HG03139 (cell line): ENCODE measurements around the gene CAPN15.
"Not testable (repeated sequence)": the region's sequence is repeated elsewhere in the genome, so short reads cannot be mapped to it uniquely, and the experiment has no call there.

Experiments used
- ATAC-seq: cut with Tn5 transposase; IDR thresholded peaks from one replicate; pipeline ENCODE4 v1.9.1; 2021; ENCODE audit not compliant: unreplicated experiment

Gene CAPN15

GRCh38 chr16:589658-590187 lies 62.2 kb downstream of the CAPN15 start, which contains the start of gene RAB40C:
Gene RAB40C (plus strand): TSS chr16:590066. CDS start chr16:590292, 226 bp downstream.
- ATAC-seq, result peak; percentile 64

DNA sequence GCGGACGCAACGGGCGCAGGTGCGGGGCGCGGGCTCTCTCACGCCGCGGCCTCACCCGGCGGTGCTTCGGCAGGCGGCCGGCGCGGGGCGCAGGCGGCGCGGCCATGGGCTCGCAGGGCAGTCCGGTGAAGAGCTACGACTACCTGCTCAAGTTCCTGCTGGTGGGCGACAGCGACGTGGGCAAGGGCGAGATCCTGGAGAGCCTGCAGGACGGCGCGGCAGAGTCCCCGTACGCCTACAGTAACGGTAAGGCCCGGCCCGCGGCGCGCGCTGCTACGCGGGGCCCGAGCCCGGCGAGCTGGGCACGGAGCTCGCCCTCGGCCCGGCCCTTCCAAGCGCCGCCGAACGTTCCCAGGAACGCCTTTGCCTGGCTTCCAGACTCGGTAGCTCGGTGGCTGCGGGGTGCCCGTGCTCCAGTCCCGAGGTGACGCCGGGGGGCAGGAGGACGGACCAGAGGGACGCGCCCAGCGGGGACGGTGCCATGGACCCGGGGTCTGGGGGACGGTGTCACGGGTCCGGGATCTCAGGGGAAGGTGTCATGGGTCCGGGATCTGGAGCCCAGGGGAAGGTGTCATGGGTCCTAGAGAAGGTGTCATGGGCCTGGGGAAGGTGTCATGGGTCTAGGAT lies 62.8 kb downstream of the CAPN15 start:
- ATAC-seq, result no peak

- no peak for ATAC-seq
Measured at GRCh38 chr16:590815-591200, 63.3 kb downstream of the CAPN15 start.

GRCh38 chr16:591231-591630 lies 63.7 kb downstream of the CAPN15 start:
- ATAC-seq, result no peak

DNA sequence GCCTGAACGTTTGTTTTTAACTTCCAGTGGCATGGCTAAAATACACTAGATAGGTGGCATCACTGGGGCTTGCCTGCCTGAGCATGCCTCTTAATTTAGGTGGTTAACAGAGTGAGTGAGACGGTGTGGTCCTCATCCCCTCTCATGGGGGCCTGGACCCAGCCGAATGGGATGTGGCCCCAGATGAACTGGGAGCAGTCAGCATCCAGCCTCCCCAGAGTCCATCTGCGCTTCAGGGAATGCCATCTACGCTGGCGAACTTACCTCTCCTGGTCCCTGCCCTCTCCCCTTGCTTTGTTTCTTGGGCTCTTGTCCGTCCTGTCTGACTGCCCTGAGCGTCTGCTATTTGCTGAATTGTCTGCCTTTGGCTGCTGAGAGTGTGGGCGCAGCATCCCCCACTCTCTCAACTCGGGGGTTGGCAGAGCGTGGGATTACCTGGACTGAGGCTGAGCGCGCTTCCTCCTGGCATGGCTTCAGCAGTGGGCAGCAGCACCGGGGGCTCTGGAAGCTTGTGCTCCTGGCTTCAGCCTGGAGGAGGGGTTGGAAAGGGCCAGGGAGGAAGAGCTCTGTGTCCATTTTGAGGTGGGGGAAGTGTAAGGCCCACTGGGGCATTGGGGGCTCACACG lies 64.5 kb downstream of the CAPN15 start:
- ATAC-seq, result no peak

DNA sequence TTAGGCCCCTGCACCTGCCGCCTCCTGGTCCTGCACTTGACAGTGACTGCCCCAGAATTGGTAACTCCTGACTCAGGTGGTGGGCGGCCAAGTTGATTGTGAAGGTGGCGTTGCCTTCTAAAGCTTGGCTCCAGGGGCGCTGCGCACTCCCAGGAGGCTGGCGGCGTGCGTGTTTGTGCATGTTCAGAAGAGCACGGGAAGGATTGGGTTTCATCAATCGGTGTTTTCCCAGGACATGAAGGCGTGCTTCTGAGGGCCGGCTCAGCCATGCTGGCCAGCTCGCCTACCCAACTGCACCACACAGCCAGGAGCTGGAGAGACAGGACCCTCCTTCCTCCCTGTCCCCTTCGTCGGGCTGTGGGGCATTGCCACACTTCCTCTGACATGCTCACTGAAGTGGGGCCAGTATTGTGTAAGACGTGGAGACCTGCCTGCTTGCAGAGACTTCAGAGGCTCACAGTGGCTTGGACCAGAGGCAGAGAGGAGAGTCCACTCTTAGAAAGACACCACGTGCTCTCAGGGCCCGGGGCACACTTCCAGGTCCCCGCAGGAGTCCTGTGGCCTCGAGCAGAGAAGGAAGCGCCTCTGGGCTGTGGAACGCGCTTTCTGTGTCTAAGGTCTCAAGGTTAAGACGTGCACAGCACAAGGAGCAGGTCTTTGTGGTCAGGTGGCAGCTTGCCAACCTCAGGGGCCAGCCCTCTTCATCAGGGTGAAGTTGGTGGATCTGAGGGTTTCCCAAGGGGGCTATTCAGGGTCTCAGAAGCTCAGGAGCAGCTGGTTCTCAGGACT lies 65.2 kb downstream of the CAPN15 start:
- ATAC-seq, result no peak

DNA sequence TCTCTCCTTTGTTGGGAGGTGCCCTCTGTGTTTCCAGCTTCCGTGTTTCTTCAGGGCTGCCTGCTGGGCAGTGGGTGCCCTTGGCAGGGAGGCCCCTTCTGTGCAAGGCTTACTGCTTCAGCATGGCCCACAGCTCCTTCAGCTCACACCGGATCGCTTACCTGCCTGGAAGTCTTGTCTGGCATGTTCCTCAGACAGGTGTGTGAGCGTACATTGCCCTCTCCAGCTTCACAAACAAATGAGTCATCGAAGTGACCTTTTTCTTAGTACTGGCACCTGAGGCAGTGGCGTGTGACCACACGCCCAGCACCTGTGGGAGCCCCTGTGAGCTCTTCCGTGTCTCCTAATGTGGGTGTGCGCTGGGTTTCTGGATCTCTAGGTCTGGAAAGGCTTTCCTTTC lies 65.9 kb downstream of the CAPN15 start:
- ATAC-seq, result no peak

- no peak for ATAC-seq
Measured at GRCh38 chr16:593807-594206, 66.3 kb downstream of the CAPN15 start.

GRCh38 chr16:595094-595528 lies 67.6 kb downstream of the CAPN15 start:
- ATAC-seq, result no peak

DNA sequence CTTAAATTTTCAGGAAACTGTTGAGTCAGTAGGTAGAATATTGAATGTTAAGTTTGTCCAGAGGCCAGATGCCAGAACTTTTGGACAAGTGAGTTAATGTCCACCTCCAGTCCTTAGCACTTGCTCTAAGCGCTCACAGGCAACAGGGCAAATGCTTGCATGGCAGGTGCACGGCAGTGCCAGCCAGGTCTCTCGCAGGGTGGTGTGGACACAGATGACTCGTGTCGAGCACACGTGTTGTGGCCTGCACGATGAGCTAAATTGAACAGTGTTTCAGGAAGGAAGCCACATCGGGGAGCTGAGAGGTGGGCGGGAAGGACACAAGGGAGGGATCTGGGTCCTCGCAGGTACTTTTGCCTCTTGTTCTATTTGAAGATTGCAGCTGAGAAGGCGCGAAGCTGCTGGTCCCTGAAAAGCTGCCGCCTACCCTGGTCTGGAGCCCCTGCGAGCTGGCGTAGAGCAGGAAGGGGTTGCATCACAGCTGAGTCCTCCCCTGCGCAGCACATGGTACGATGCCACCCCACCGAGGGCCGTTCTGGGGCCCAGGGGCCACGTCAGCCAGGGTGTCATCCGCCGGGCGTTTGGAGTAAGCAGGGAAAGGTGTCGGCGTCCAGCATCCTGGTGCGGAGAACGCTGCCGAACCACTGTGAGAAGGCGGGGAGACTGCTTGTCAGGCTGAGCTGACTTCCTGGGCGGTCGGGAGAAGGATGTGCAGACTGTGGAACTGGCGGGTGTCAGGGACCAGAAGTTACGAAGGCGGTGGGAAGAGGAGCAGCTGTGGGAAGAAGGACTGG lies 68.6 kb downstream of the CAPN15 start:
- ATAC-seq, result no peak

GRCh38 chr16:596736-597060 lies 69.2 kb downstream of the CAPN15 start:
- ATAC-seq, result no peak

DNA sequence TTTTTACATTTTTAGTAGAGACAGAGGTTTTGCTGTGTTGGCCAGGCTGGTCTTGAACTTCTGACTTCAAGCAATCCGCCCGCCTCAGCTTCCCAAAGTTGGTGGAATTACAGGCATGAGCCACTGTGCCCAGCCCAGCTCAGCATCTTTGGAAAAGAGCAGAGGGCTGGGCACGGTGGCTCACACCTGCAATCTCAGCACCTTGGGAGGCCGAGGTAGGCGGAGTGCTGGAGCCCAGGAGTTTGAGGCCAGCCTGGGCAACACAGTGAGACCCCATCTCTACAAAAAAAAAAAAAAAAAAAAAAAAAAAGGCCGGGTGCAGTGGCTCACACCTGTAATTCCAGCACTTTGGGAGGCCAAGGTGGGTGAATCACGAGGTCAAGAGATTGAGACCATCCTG lies 70.1 kb downstream of the CAPN15 start:
- ATAC-seq, result not testable (repeated sequence)

DNA sequence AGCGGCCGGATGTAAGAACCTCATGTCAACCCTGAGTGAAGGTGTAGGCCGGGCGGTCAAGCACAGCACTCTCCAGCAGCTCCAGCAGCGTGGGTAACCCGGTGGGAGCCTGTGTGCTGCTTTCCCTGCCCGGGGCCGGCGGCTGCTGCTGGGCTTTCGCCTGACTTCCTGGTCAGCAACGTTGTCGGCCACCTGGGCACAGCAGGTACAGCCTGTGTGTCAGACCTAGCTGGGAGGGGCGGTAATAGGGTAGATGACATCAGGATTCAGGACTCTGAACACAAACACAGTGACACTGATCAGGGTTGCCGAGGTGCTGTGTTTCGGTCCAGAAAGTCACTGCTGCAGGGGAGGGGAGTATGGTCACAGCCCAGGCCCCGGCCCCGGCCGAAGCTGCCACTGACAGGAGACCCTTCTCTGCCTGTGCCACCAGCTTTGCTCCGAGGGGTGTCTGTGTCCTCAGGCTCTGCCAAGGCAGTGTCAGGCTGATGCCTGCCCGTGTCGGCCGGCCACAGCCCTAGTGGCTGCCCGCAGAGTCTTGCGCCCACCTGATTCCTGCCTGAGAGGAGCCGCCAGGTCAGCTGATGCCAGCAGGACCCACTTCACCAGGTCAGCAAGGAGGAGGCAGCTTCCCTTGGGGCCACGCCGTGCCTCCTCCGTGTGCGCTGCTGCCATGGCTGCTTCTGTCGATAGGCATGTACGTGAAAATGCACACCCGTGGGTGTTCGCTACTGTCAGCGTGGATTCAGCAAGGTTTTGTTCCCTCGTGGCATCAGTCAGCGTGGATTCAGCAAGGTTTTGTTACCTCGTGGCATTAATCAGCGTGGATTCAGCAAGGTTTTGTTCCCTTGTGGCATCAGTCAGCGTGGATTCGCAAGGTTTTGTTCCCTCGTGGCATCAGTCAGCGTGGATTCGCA lies 71.6 kb downstream of the CAPN15 start:
- ATAC-seq, result no peak

GRCh38 chr16:600781-601180 lies 73.3 kb downstream of the CAPN15 start:
- no peak for ATAC-seq

DNA sequence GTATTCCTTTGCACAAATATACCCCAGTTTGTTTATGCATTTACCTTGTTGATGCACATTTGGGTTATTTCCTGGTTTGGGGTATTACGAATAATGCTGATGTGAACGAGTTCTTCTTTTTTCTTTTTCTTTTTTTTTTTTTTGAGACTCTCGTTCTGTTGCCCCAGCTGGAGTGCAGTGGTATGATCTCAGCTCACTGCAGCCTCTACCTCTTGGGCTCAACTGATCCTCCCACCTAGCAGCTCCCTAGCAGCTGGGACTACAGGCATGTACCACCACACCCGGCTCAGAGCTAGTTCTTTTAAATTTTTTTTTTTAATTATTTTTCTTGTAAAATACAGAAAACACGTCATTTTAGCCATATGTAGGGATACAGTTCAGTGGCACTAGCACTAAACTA lies 76.4 kb downstream of the CAPN15 start:
- ATAC-seq, result no peak
